ENCODE data around the gene ARAP1. TPM values are rescaled to one million over a fixed set of nuclear protein-coding genes. Genes with fewer than 3 reads are reported as not detected.

Gene ARAP1
- total RNA-seq, 2 donors from 2014 or later: 74.0 to 83.8 TPM

DNA sequence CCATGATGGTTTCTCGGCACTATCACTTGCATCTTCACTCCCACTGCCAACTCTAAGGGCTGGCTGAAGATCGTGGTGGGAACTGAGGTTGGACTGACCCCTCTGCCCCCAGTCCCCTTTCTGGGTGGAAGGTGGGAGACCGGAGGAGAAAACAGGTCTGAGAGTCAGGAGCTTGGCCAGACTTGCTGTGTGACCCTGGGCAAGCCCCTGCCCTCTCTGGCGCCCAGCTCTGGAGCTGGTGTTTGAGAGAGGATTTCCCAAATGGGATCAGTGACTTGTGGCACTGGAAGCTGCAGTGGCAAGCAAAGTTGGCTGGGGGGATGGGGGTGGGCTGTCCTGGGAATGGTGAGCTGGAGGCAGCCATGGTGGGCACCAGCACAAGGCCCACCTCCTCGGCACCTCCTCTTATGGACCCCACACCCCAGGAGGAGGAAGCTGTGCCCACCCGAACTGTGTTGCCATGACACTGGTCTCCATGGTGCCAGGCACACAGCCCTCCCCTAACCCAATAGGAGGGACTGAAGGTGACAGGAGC is 71.5 kb downstream of the ARAP1 start:
- Histone ChIP-seq H3K27me3 (peaks cover 0 to 6% of the 10 kb centered on the region in 2 donors), H3K4me3 (no peak overlapping the region), H3K36me3 (peaks cover 7% of the 10 kb centered on the region), H3K27ac (no peak overlapping the region), H3K9me3 (no peaks in the 10 kb centered on the region), H3K4me1 (peaks cover 0 to 28% of the 10 kb centered on the region in 2 donors)
- DNase-seq (ENCODE audit: low spot score): no peak
- TF ChIP-seq, protein P1, sequence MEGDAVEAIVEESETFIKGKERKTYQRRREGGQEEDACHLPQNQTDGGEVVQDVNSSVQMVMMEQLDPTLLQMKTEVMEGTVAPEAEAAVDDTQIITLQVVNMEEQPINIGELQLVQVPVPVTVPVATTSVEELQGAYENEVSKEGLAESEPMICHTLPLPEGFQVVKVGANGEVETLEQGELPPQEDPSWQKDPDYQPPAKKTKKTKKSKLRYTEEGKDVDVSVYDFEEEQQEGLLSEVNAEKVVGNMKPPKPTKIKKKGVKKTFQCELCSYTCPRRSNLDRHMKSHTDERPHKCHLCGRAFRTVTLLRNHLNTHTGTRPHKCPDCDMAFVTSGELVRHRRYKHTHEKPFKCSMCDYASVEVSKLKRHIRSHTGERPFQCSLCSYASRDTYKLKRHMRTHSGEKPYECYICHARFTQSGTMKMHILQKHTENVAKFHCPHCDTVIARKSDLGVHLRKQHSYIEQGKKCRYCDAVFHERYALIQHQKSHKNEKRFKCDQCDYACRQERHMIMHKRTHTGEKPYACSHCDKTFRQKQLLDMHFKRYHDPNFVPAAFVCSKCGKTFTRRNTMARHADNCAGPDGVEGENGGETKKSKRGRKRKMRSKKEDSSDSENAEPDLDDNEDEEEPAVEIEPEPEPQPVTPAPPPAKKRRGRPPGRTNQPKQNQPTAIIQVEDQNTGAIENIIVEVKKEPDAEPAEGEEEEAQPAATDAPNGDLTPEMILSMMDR (IDR thresholded peaks at IDR 0.05): no peak

DNA sequence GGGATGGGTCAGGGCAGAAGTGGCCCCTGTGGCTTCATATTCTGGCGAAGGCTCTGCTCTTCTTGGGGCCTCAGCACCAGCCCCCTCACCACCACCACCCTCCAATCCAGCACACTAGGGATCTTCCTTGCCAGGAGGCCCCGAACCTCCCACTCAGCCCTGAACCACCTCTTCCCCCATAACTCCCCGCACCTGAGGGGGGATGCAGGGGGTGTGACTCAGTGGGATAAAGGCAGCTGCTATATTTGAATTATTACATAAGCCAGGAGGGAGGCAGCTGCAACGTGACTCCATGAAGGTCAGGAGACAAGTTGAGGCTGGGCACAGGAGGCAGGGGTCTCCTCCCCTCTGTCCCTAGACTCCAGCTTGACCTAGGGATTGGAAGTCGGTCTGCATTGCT is 72.3 kb downstream of the ARAP1 start:
- Histone ChIP-seq H3K27me3 (peaks cover 0 to 7% of the 10 kb centered on the region in 2 donors), H3K4me3 (no peak overlapping the region), H3K9me3 (no peaks in the 10 kb centered on the region), H3K36me3 (no peaks in the 10 kb centered on the region), H3K4me1 (peaks cover 0 to 20% of the 10 kb centered on the region in 2 donors), H3K27ac (no peak overlapping the region)
- TF ChIP-seq, protein P1 (IDR thresholded peaks at IDR 0.05): no peak
- DNase-seq (ENCODE audit: low spot score): no peak

DNA sequence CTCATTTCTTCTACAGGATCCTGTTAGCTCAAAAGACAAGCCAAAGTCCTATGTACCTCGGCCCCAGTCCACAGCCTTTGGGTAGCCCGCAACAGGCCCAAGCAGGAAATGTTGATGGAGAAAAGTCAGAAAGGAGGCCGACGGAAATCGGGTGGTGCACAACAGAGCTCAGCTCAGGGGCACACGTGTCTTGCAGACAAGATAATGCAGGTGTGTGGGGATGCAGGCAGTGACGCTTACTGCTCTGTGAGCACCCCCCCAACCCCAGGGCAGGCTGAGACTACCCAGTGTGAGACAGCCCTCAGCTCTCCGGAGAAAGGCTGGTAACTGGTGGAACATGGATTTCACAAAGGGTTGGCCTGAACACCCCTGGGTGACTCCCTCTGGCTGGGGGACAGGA is 73.7 kb downstream of the ARAP1 start:
- Histone ChIP-seq H3K27me3 (peaks cover 0 to 16% of the 10 kb centered on the region in 2 donors), H3K36me3 (no peaks in the 10 kb centered on the region), H3K27ac (no peak overlapping the region), H3K4me1 (peaks cover 0 to 12% of the 10 kb centered on the region in 2 donors), H3K9me3 (no peaks in the 10 kb centered on the region), H3K4me3 (no peak overlapping the region)
- TF ChIP-seq, protein P1 (IDR thresholded peaks at IDR 0.05): no peak
- no peak for DNase-seq (ENCODE audit: low spot score)

DNA sequence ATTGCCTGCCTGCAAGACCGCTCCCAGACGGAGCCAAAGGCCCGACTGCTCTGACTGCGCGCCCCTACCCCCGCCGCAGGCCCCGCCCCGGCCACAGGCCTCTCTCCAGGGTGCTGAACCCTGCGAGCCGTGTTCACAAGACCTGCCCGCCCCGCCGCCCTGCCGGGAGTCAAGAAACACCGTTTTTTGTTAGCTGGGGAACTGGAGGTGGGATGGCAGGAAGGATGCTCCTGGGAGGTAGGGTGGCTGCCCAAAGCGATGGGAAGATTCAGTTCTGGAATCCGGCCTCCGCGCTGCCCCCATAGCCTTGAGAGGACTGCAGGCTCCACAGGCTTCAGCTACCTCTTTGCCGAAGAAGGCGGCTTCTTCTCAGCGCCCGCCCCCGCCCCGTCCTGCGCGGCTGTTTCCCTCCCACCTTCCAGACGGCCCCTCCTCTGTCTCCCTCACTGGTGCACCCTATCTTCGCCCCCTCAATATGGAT is 75.3 kb downstream of the ARAP1 start:
- TF ChIP-seq, protein P1 (IDR thresholded peaks at IDR 0.05): no peak
- no peak for DNase-seq (ENCODE audit: low spot score)
- Histone ChIP-seq H3K27me3 (peaks cover 0 to 22% of the 10 kb centered on the region in 2 donors), H3K36me3 (no peaks in the 10 kb centered on the region), H3K27ac (no peak overlapping the region), H3K4me3 (no peak overlapping the region), H3K9me3 (no peaks in the 10 kb centered on the region), H3K4me1 (peaks cover 0 to 12% of the 10 kb centered on the region in 2 donors)

DNA sequence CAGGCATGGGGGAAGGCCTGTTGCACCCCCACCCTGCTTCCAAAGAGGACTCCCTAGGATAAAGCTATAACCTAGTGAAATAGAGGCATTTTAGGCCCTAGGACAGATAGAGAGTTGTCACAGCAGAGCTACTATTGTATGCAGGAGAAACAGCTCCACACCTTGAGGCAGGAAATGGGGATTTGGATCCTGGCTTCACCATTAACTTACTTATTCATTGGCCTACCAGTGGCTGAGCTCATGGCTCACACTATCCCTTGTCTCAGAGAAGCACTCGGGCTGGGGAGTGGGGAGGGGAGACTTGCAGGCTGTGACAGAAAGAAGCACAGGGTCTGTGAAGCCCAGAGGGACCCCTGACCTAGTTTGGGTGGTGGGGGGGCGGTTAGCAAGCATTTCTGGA is 77.0 kb downstream of the ARAP1 start:
- H3K36me3 ChIP-seq: no peaks in the 10 kb centered on the region
- DNase-seq (ENCODE audit: low spot score): no peak
- peaks cover 0 to 12% of the 10 kb centered on the region in 2 donors for H3K4me1 ChIP-seq
- no peak overlapping the region for H3K27ac ChIP-seq
- H3K27me3 ChIP-seq: peaks cover 0 to 22% of the 10 kb centered on the region in 2 donors
- H3K4me3 ChIP-seq: no peak overlapping the region
- no peaks in the 10 kb centered on the region for H3K9me3 ChIP-seq
- TF ChIP-seq, protein P1 (IDR thresholded peaks at IDR 0.05): no peak

Data from right atrium auricular region (tissue), 2 donors.